ENCODE data around the gene GP2.

The GP2 gene

GRCh38 chr16:20309786-20310185 is 17.5 kb downstream of the GP2 start:
- no peak overlapping the region for H3K4me3 ChIP-seq (ENCODE audit: low read length)
- no peak for DNase-seq (ENCODE audit: low read depth, low spot score)

GRCh38 chr16:20308801-20309590 is 18.3 kb downstream of the GP2 start:
- DNase-seq (ENCODE audit: low read depth, low spot score), result no peak
- H3K4me3 ChIP-seq (ENCODE audit: low read length), result no peak overlapping the region

- no peak for DNase-seq (ENCODE audit: low read depth, low spot score)
- no peak overlapping the region for H3K4me3 ChIP-seq (ENCODE audit: low read length)
Observed at GRCh38 chr16:20308266-20308665, 19.0 kb downstream of the GP2 start.

- DNase-seq (ENCODE audit: low read depth, low spot score), result no peak
- H3K4me3 ChIP-seq (ENCODE audit: low read length), result no peak overlapping the region
Observed at GRCh38 chr16:20307791-20308190, 19.5 kb downstream of the GP2 start.

GRCh38 chr16:20307240-20307671 is 20.1 kb downstream of the GP2 start:
- DNase-seq (ENCODE audit: low read depth, low spot score), result no peak
- H3K4me3 ChIP-seq (ENCODE audit: low read length), result no peak overlapping the region

GRCh38 chr16:20306401-20306800 is 20.9 kb downstream of the GP2 start:
- H3K4me3 ChIP-seq (ENCODE audit: low read length), result no peak overlapping the region
- no peak for DNase-seq (ENCODE audit: low read depth, low spot score)

- no peak for DNase-seq (ENCODE audit: low read depth, low spot score)
- H3K4me3 ChIP-seq (ENCODE audit: low read length), result no peak overlapping the region
Observed at GRCh38 chr16:20303012-20303411, 24.3 kb downstream of the GP2 start.

- H3K4me3 ChIP-seq (ENCODE audit: low read length), result no peak overlapping the region
- no peak for DNase-seq (ENCODE audit: low read depth, low spot score)
Observed at GRCh38 chr16:20302389-20302788, 24.9 kb downstream of the GP2 start.

GRCh38 chr16:20301840-20302239 is 25.5 kb downstream of the GP2 start:
- H3K4me3 ChIP-seq (ENCODE audit: low read length), result no peak overlapping the region
- no peak for DNase-seq (ENCODE audit: low read depth, low spot score)

GRCh38 chr16:20300312-20301097 is 26.8 kb downstream of the GP2 start:
- no peak overlapping the region for H3K4me3 ChIP-seq (ENCODE audit: low read length)
- peak; percentile 12 for DNase-seq (ENCODE audit: low read depth, low spot score)

- DNase-seq (ENCODE audit: low read depth, low spot score), result no peak
- no peak overlapping the region for H3K4me3 ChIP-seq (ENCODE audit: low read length)
Observed at GRCh38 chr16:20298452-20298851, 28.9 kb downstream of the GP2 start.

- no peak for DNase-seq (ENCODE audit: low read depth, low spot score)
- H3K4me3 ChIP-seq (ENCODE audit: low read length), result no peak overlapping the region
Observed at GRCh38 chr16:20291208-20292206, 35.8 kb downstream of the GP2 start.

- no peak for DNase-seq (ENCODE audit: low read depth, low spot score)
- no peak overlapping the region for H3K4me3 ChIP-seq (ENCODE audit: low read length)
Observed at GRCh38 chr16:20289571-20289970, 37.7 kb downstream of the GP2 start.

- no peak overlapping the region for H3K4me3 ChIP-seq (ENCODE audit: low read length)
- DNase-seq (ENCODE audit: low read depth, low spot score), result no peak
Observed at GRCh38 chr16:20285993-20286499, 41.3 kb downstream of the GP2 start.

- no peak for DNase-seq (ENCODE audit: low read depth, low spot score)
- H3K4me3 ChIP-seq (ENCODE audit: low read length), result no peak overlapping the region
Observed at GRCh38 chr16:20280259-20280658, 47.1 kb downstream of the GP2 start.

- no peak for DNase-seq (ENCODE audit: low read depth, low spot score)
Observed at GRCh38 chr16:20271893-20272292, 55.4 kb downstream of the GP2 start.

GRCh38 chr16:20268409-20268808 is 58.9 kb downstream of the GP2 start:
- H3K4me3 ChIP-seq (ENCODE audit: low read length), result no peak overlapping the region
- DNase-seq (ENCODE audit: low read depth, low spot score), result no peak

More at GRCh38 chr16:20271893-20272292, 55.4 kb downstream of the GP2 start:
- no peak overlapping the region for H3K4me3 ChIP-seq (ENCODE audit: low read length)

GRCh38 chr16:20265019-20265418 is 62.3 kb downstream of the GP2 start:
- no peak for DNase-seq (ENCODE audit: low read depth, low spot score)
- H3K4me3 ChIP-seq (ENCODE audit: low read length), result no peak overlapping the region

All from Jurkat, Clone E6-1 (cell line).